ENCODE data around the gene LGR4.
"Not testable (repeated sequence)": the region's sequence is repeated elsewhere in the genome, so short reads cannot be mapped to it uniquely, and the experiment has no call there.

The LGR4 gene

GRCh38 chr11:27472398-27473016 lies at the start of gene LGR4:
Gene LGR4, minus strand, starts transcription at chr11:27472790. Its CDS starts 488 bp downstream, at chr11:27472302.
- peak; percentile 86 for DNase-seq

- no peak for DNase-seq
Measured at GRCh38 chr11:27520226-27520625, 47.6 kb upstream of the LGR4 start.

GRCh38 chr11:27518518-27518917 lies 45.9 kb upstream of the LGR4 start:
- DNase-seq, result no peak

GRCh38 chr11:27517490-27517889 lies 44.9 kb upstream of the LGR4 start:
- not testable (repeated sequence) for DNase-seq

GRCh38 chr11:27514558-27514957 lies 42.0 kb upstream of the LGR4 start:
- DNase-seq, result no peak

GRCh38 chr11:27514076-27514475 lies 41.5 kb upstream of the LGR4 start:
- no peak for DNase-seq

- DNase-seq, result peak; percentile 47
Measured at GRCh38 chr11:27513389-27513788, 40.8 kb upstream of the LGR4 start.

- peak; percentile 10 for DNase-seq
Measured at GRCh38 chr11:27512238-27512637, 39.6 kb upstream of the LGR4 start.

- DNase-seq, result peak; percentile 94
Measured at GRCh38 chr11:27509908-27510307, 37.3 kb upstream of the LGR4 start.

GRCh38 chr11:27507557-27508322 lies 35.1 kb upstream of the LGR4 start:
- peak; percentile 44 for DNase-seq

- peak; percentile 95 for DNase-seq
Measured at GRCh38 chr11:27506200-27507182, 33.9 kb upstream of the LGR4 start, which contains the start of gene LIN7C. Gene LIN7C, minus strand, starts transcription at chr11:27506769. Its CDS starts 17 bp downstream, at chr11:27506752.

GRCh38 chr11:27505781-27506180 lies 33.2 kb upstream of the LGR4 start:
- DNase-seq, result no peak

GRCh38 chr11:27504205-27504604 lies 31.6 kb upstream of the LGR4 start:
- DNase-seq, result no peak

GRCh38 chr11:27501100-27501499 lies 28.5 kb upstream of the LGR4 start:
- DNase-seq, result no peak

- no peak for DNase-seq
Measured at GRCh38 chr11:27497911-27498310, 25.3 kb upstream of the LGR4 start.

GRCh38 chr11:27497284-27497866 lies 24.8 kb upstream of the LGR4 start:
- DNase-seq, result peak; percentile 30

- DNase-seq, result no peak
Measured at GRCh38 chr11:27496461-27496860, 23.9 kb upstream of the LGR4 start.

GRCh38 chr11:27495710-27496300 lies 23.2 kb upstream of the LGR4 start:
- no peak for DNase-seq

- no peak for DNase-seq
Measured at GRCh38 chr11:27489092-27489491, 16.5 kb upstream of the LGR4 start.

GRCh38 chr11:27487706-27488105 lies 15.1 kb upstream of the LGR4 start:
- DNase-seq, result no peak

- DNase-seq, result peak; percentile 53
Measured at GRCh38 chr11:27485930-27486773, 13.6 kb upstream of the LGR4 start.

All from inflammatory macrophage treated with lipopolysaccharide for 4 hours (primary cell).